Endodermal cell (in vitro differentiated cells): ENCODE results near the gene BBS7. TPM values are rescaled to one million over a fixed set of nuclear protein-coding genes. Genes with fewer than 3 reads are reported as not detected.

ENCODE experiments used
- DNase-seq: peaks from one replicate; pipeline ENCODE4 v3.0.0-alpha.2; 2017
- H3K27ac ChIP-seq: 2 replicates; pipeline ENCODE4 v1.5.1; 2013; ENCODE audit warnings: mild to moderate bottlenecking, low read depth, low read length, moderate library complexity
- H3K27me3 ChIP-seq: 2 replicates; pipeline ENCODE4 v1.6.1; 2013; ENCODE audit warnings: mild to moderate bottlenecking, low read length, moderate library complexity; ENCODE audit not compliant: insufficient read depth, control insufficient read depth, poor library complexity, severe bottlenecking
- H3K36me3 ChIP-seq: 2 replicates; pipeline ENCODE4 v1.7.0; 2013; ENCODE audit warnings: mild to moderate bottlenecking, low read length, moderate library complexity; ENCODE audit not compliant: control insufficient read depth, insufficient read depth
- H3K4me1 ChIP-seq: one replicate; pipeline ENCODE4 v1.7.0; 2013; ENCODE audit warnings: low read length; ENCODE audit not compliant: control insufficient read depth, insufficient read depth
- H3K4me3 ChIP-seq: 2 replicates; pipeline ENCODE4 v1.5.1; 2013; ENCODE audit warnings: mild to moderate bottlenecking, low read length, moderate library complexity
- H3K9ac ChIP-seq: 2 replicates; pipeline ENCODE4 v1.6.1; 2013; ENCODE audit warnings: mild to moderate bottlenecking, low read length, moderate library complexity; ENCODE audit not compliant: poor library complexity, severe bottlenecking; ENCODE audit errors: extremely low read depth
- H3K9me3 ChIP-seq: 2 replicates; pipeline ENCODE4 v1.6.1; 2013; ENCODE audit warnings: mild to moderate bottlenecking, low read length, moderate library complexity; ENCODE audit not compliant: control insufficient read depth
- H3K27ac Mint-ChIP-seq: 2 replicates; pipeline ENCODE4 v1.8.0; 2020; ENCODE audit warnings: mixed read lengths
- H3K27me3 Mint-ChIP-seq: 2 replicates; pipeline ENCODE4 v1.8.0; 2021; ENCODE audit warnings: mild to moderate bottlenecking, mixed read lengths; ENCODE audit not compliant: insufficient read depth
- H3K36me3 Mint-ChIP-seq: 2 replicates; pipeline ENCODE4 v1.8.0; 2020; ENCODE audit warnings: low read depth, mixed read lengths
- H3K4me1 Mint-ChIP-seq: 2 replicates; pipeline ENCODE4 v1.8.0; 2020; ENCODE audit warnings: mixed read lengths
- H3K4me3 Mint-ChIP-seq: 2 replicates; pipeline ENCODE4 v1.8.0; 2020; ENCODE audit warnings: mild to moderate bottlenecking, moderate library complexity, mixed read lengths
- H3K9me3 Mint-ChIP-seq: 2 replicates; pipeline ENCODE4 v1.8.0; 2020; ENCODE audit warnings: mild to moderate bottlenecking, mixed read lengths
- WGBS, 2 experiments: methylation state at CpG; one replicate each; pipeline versions ENCODE4 v1.1.5 to v1.1.7; 2013; ENCODE audit warnings: missing lambda C conversion rate in 2 of 2, mixed read lengths in 1 of 2; ENCODE audit not compliant: insufficient coverage in 1 of 2, insufficient read length in 1 of 2; 5-methylcytosine and 5-hydroxymethylcytosine counted together
- total RNA-seq, 2 donors: library from RNA; stranded (reverse); fragmentation: NEBNext Ultra II Directional in 1 of 2; extraction: Animal tissue kit (Norgen Biotek cat#: 25700) in 1 of 2; gene quantifications; 2 replicates in 1 of 2; 3 replicates in 1 of 2; pipeline ENCODE4 v1.2.1, GENCODE V29; 2021
- TF ChIP-seq, protein P1 (sequence below): fragments of 200-600 bp; sonication (generic); conservative IDR thresholded peaks from 2 replicates; pipeline ENCODE4 v1.5.0; 2021; ENCODE audit warnings: antibody characterized with exemption, mild to moderate bottlenecking

The BBS7 gene
- total RNA-seq, 2 donors from 2014 or later = 25.0 to 31.7 TPM

DNA sequence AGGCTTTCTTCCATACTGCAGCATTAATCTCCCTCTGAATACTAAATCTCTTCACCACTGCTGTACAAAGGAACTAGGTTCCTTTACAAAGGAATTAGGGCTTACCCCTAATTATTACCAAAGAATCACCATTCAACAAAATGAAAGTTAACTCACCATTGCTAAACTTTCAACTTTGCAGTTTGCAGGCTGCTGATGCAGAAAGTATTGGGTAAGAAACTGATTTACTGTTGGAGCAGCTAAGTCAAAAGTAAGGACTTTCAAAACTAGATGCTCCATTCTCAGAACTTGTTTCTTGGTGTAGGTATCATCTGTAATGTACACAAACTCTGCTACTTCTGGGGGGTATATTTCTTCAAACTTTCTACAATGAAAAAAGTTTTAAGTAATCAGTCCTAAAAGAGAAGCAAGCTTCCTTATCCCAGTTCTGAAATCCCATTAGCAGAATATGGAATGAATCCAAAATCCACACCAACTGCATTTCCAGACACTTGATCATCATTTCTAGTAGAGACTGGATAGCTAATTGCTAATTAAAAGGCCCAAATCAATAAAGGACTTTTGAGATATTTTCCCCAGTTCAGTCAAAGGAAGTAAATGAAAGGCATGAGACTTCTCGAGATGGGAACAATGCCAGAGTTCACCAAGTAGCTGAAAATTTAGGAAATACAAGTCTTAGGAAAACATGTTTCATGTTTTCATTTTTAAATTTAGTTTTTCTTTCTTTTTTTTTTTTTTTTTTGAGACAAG lies 50.9 kb downstream of the BBS7 start:
- Histone ChIP-seq H3K9me3 (no peaks in the 10 kb centered on the region), H3K27ac (no peak overlapping the region), H3K4me3 (no peak overlapping the region), H3K36me3 (peaks cover 77% of the 10 kb centered on the region), H3K4me1 (no peaks in the 10 kb centered on the region), H3K9ac (no peak overlapping the region), H3K27me3 (no peaks in the 10 kb centered on the region)
- Mint-ChIP-seq H3K27me3 (no peaks in the 10 kb centered on the region), H3K4me1 (peaks cover 9% of the 10 kb centered on the region), H3K4me3 (no peak overlapping the region), H3K36me3 (peaks cover 42% of the 10 kb centered on the region), H3K27ac (no peak overlapping the region), H3K9me3 (no peaks in the 10 kb centered on the region)
- no peak for DNase-seq
- WGBS, 2 experiments = 95 to 100% methylated on average over 1 of the region's 1 CpG
- TF ChIP-seq, protein P1, sequence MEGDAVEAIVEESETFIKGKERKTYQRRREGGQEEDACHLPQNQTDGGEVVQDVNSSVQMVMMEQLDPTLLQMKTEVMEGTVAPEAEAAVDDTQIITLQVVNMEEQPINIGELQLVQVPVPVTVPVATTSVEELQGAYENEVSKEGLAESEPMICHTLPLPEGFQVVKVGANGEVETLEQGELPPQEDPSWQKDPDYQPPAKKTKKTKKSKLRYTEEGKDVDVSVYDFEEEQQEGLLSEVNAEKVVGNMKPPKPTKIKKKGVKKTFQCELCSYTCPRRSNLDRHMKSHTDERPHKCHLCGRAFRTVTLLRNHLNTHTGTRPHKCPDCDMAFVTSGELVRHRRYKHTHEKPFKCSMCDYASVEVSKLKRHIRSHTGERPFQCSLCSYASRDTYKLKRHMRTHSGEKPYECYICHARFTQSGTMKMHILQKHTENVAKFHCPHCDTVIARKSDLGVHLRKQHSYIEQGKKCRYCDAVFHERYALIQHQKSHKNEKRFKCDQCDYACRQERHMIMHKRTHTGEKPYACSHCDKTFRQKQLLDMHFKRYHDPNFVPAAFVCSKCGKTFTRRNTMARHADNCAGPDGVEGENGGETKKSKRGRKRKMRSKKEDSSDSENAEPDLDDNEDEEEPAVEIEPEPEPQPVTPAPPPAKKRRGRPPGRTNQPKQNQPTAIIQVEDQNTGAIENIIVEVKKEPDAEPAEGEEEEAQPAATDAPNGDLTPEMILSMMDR = no peak

DNA sequence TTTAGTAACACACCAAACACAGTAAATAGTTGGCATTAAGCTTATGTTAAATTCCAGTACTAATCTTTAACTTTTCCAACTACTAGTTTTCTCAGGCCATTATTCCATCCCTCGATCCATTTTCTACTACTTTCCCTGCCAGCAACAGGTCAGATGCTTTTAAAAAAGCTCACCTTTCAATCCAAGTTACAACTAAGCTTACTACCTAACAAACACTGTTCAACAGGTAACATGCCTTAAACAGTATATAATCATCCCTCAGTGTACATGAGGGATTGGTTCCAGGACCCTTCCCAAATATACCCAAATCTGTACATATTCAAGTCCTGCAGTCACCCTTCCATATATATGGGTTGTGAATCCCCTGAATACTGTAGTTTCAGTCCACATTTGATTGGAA lies 52.1 kb downstream of the BBS7 start:
- peaks cover 46% of the 10 kb centered on the region for H3K36me3 Mint-ChIP-seq
- WGBS, 2 experiments = 52 to 58% methylated on average over 1 of the region's 1 CpG
- H3K4me3 Mint-ChIP-seq = no peak overlapping the region
- no peaks in the 10 kb centered on the region for H3K27me3 ChIP-seq
- H3K4me3 ChIP-seq = no peak overlapping the region
- no peak overlapping the region for H3K27ac ChIP-seq
- no peak overlapping the region for H3K27ac Mint-ChIP-seq
- TF ChIP-seq, protein P1 = no peak
- H3K9me3 Mint-ChIP-seq = no peaks in the 10 kb centered on the region
- no peaks in the 10 kb centered on the region for H3K9me3 ChIP-seq
- H3K27me3 Mint-ChIP-seq = no peaks in the 10 kb centered on the region
- DNase-seq = no peak
- H3K4me1 ChIP-seq = no peaks in the 10 kb centered on the region
- no peak overlapping the region for H3K9ac ChIP-seq
- peaks cover 87% of the 10 kb centered on the region for H3K36me3 ChIP-seq
- H3K4me1 Mint-ChIP-seq = peaks cover 9% of the 10 kb centered on the region

DNA sequence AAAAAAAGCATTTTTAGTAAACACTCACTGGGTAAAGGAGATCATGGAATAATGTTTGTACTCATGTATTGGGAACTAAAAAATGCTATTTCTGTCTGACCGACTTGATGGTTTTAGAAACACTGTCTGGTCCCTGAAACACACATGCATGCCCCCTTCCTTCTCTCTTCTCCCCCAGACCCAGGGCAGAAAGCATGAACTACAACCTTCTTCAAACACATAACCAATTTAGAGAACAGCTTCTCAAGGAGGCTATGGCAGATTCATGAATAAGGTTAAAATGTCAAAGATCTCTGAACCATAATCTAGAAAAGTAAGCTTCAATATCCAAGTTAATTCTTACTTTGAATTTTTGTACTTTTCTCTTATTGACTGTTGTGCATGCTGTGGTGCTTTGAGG lies 52.6 kb downstream of the BBS7 start:
- H3K4me1 Mint-ChIP-seq = peaks cover 9% of the 10 kb centered on the region

More for the DNA sequence above, 52.6 kb downstream of the BBS7 start:
- H3K36me3 Mint-ChIP-seq = peaks cover 49% of the 10 kb centered on the region
- 96% methylated on average over 1 of the region's 1 CpG; no CpG with 5 or more reads in 1 of the 2 experiments for WGBS, 2 experiments
- Histone ChIP-seq H3K27ac (no peak overlapping the region), H3K9ac (no peak overlapping the region), H3K4me3 (no peak overlapping the region), H3K27me3 (no peaks in the 10 kb centered on the region), H3K4me1 (no peaks in the 10 kb centered on the region), H3K9me3 (no peaks in the 10 kb centered on the region), H3K36me3 (peaks cover 92% of the 10 kb centered on the region)
- TF ChIP-seq, protein P1 = no peak
- DNase-seq = no peak
- no peak overlapping the region for H3K4me3 Mint-ChIP-seq
- no peaks in the 10 kb centered on the region for H3K27me3 Mint-ChIP-seq
- no peaks in the 10 kb centered on the region for H3K9me3 Mint-ChIP-seq
- H3K27ac Mint-ChIP-seq = no peak overlapping the region
